BJ (cell line): ENCODE measurements around the gene SCFD2. TPM values are rescaled to one million over a fixed set of nuclear protein-coding genes. Genes with fewer than 3 reads are reported as not detected.
"Not testable (repeated sequence)": the region's sequence is repeated elsewhere in the genome, so short reads cannot be mapped to it uniquely, and the experiment has no call there.

Experiments used
- CTCF ChIA-PET: fragments of 350-600 bp; formaldehyde crosslinking; extraction: SDS; loops from one replicate; lab custom pipeline; 2021; ENCODE audit warnings: antibody characterized with exemption, inconsistent platforms; lab: Yijun Ruan, JAX
- POLR2A ChIA-PET: fragments of 300-600 bp; sonication (Branson Sonifier 250); formaldehyde crosslinking; extraction: SDS; loops from one replicate; lab custom pipeline; 2021; ENCODE audit warnings: antibody characterized with exemption; lab: Charles Lee
- DNase-seq: peaks from one replicate; pipeline ENCODE4 v3.0.0-alpha.2; 2011; ENCODE audit warnings: low read depth
- H3K27me3 ChIP-seq: 2 replicates; pipeline ENCODE4 v1.6.0; 2011; ENCODE audit warnings: low read length; ENCODE audit not compliant: control insufficient read depth, insufficient read depth
- H3K36me3 ChIP-seq: 2 replicates; pipeline ENCODE4 v1.5.1; 2011; ENCODE audit warnings: low read length; ENCODE audit not compliant: control insufficient read depth, insufficient read depth
- H3K4me3 ChIP-seq: 2 replicates; pipeline ENCODE4 v1.5.1; 2011; ENCODE audit warnings: low read depth, mild to moderate bottlenecking, control low read depth, low read length
- CTCF ChIP-seq: IDR thresholded peaks from 2 replicates; pipeline ENCODE4 v1.5.1; 2011; ENCODE audit warnings: low read depth, mild to moderate bottlenecking, control low read depth, inconsistent platforms, low read length, moderate library complexity; ENCODE audit not compliant: insufficient read depth
- polyA minus RNA-seq: library from RNA; depleted of rRNA, polyadenylated mRNA; stranded (reverse); fragments of >200 nt; gene quantifications from 2 replicates; pipeline ENCODE4 v1.2.3, GENCODE V29; 2011; rRNA and poly(A)+ RNA removed
- polyA plus RNA-seq: library from polyadenylated mRNA; depleted of rRNA; stranded (reverse); fragments of >200 nt; gene quantifications from 2 replicates; pipeline ENCODE4 v1.2.3, GENCODE V29; 2011; rRNA removed

The SCFD2 gene
- polyA plus RNA-seq (14.8 and 17.4 TPM in 2 replicates), polyA minus RNA-seq (35.3 and 44.2 TPM in 2 replicates)

GRCh38 chr4:53365486-53366300 lies at the start of gene SCFD2:
SCFD2 (minus strand) TSS chr4:53366061.
- peak within 1 kb of the TSS; percentile 93 for H3K4me3 ChIP-seq
- peak; percentile 76 for DNase-seq
- POLR2A ChIA-PET = no interaction called here
- no peaks in the 10 kb centered on the region for H3K36me3 ChIP-seq
- no peak for TF ChIP-seq CTCF
- CTCF ChIA-PET = interaction anchor here (1.0 kb wide), 1 partner anchor 868 kb away, joined by 4 read pairs; no protein-coding TSS in a partner anchor
- H3K27me3 ChIP-seq = no peaks in the 10 kb centered on the region

DNA sequence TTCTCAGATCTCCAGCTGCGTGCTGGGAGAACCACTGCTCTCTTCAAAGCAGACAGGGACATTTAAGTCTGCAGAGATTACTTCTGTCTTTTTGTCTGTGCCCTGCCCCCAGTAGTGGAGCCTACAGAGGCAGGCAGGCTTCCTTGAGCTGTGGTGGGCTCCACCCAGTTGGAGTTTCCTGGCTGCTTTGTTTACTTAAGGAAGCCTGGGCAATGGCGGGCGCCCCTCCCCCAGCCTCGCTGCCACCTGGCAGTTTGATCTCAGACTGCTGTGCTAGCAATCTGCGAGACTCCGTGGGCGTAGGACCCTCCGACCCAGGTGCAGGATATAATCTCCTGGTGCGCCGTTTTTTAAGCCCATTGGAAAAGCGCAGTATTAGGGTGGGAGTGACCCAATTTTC lies 43.6 kb upstream of the SCFD2 start:
- H3K36me3 ChIP-seq, H3K27me3 ChIP-seq, POLR2A ChIA-PET, CTCF ChIA-PET, DNase-seq, H3K4me3 ChIP-seq: not testable (repeated sequence)

DNA sequence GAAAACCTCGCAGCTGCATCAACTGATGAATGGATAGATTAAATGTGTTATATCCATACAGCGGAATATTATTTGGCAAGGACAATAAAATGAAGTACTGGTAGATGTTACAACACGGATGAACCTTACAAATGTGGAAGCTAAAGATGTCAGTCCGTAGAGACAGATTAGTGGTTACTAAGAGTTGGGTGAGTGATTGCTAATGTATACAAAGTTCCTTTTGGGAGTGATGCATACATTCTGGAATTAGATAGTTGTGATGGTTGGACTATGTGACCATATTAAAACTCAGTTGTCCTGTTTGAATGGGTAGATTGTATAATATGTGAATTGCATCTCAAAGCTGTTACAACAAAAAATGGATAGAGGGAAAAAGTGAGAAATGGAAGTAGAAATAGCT lies 14.4 kb upstream of the SCFD2 start:
- DNase-seq = no peak
- TF ChIP-seq CTCF = no peak
- CTCF ChIA-PET = interaction anchor here (0.6 to 1.5 kb wide), 3 partner anchors 17 to 1129 kb away, joined by 3 to 4 read pairs (median 3); no protein-coding TSS in a partner anchor
- Histone ChIP-seq H3K36me3 (peaks cover 1% of the 10 kb centered on the region; the same call in 1 of the 2 replicates), H3K4me3 (no peak overlapping the region), H3K27me3 (no peaks in the 10 kb centered on the region)
- POLR2A ChIA-PET = no interaction called here

DNA sequence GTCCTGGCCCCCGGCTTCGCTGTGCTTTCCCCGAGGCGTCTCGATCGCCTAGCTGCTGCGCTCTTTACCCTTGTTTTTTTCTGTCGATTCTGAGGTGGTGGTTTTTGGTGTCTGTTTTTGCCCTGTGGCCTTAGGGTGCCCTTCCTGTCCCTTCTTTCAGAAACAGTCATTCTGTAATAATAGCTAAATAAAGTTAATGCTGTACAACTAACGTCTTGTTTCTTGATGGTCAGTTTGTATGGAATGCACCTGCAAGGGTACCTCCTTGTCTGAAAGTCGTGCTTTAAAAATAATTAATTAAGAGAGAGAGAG lies 12.3 kb upstream of the SCFD2 start:
- Histone ChIP-seq H3K27me3 (no peaks in the 10 kb centered on the region), H3K36me3 (peaks cover 1% of the 10 kb centered on the region; the same call in 1 of the 2 replicates), H3K4me3 (peak overlapping the region; percentile 98)
- ChIA-PET POLR2A (no interaction called here), CTCF (interaction anchor here (0.6 kb wide), 1 partner anchor 139 kb away, joined by 4 read pairs; no protein-coding TSS in a partner anchor)
- DNase-seq = no peak
- no peak for TF ChIP-seq CTCF

DNA sequence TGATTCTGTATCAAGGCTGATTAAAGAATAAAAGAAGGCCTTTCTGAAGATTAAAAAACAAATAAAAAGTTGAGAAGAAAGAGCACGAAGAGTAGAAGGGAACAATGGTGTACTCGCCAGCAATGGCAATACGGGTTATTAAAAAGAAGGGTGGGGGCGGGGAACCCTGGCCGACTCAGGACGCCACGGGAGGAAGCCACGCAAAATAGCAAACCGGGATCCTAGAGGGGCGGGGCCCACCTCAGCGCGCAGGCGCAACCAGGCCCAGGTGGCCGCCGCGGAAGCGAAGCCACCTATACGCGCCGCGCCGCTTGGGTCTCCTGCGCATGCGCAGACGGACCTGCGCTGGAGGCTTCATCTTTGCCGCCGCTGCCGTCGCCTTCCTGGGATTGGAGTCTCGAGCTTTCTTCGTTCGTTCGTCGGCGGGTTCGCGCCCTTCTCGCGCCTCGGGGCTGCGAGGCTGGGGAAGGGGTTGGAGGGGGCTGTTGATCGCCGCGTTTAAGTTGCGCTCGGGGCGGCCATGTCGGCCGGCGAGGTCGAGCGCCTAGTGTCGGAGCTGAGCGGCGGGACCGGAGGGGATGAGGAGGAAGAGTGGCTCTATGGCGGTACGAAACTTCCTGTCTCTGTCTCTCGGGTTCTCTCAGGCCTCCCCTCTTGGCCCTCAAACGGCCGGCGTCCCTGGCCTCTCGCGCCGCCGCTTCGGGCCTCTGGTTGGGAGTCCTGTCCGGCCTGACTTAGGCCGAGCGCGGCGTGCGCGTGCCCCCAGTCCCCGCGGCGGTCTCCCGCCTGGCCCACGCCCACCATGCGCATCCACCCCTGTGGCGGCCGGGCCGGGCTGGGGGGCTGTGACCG lies 11.7 kb upstream of the SCFD2 start, which contains the start of gene FIP1L1:
TSS of gene FIP1L1 (plus strand) at position 323 of the 852 bp plus-strand sequence. CDS start at position 521, 198 bp downstream.
- CTCF ChIA-PET = interaction anchor here (0.7 kb wide), 1 partner anchor 310 kb away, joined by 3 read pairs; no protein-coding TSS in a partner anchor
- POLR2A ChIA-PET = no interaction called here
- TF ChIP-seq CTCF = no peak
- DNase-seq = peak; percentile 50
- peaks cover 1% of the 10 kb centered on the region; the same call in 1 of the 2 replicates for H3K36me3 ChIP-seq
- H3K27me3 ChIP-seq = no peaks in the 10 kb centered on the region
- H3K4me3 ChIP-seq = peak within 1 kb of the TSS; percentile 98
